Esophagus mucosa (tissue), 1 donor: ENCODE measurements around the gene L3MBTL2. TPM values are rescaled to one million over a fixed set of nuclear protein-coding genes. Genes with fewer than 3 reads are reported as not detected.

Experiments
- ATAC-seq: fragments of 200-7000 bp; cut with Tn5 transposase; one replicate; pipeline ENCODE4 v1.9.1; 2020
- total RNA-seq: library from RNA; stranded (reverse); gene quantifications from one replicate; pipeline ENCODE4 v1.2.4, GENCODE V29; 2023
- donor health status: DM: yes; HTN: yes; CAD: no.

Gene L3MBTL2
- total RNA-seq, 1 donor from 2014 or later: 13.2 TPM

GRCh38 chr22:41215926-41216325 is 10.8 kb downstream of the L3MBTL2 start:
- no peak for ATAC-seq

- ATAC-seq: peak; percentile 27
These were observed 11.9 kb downstream of the L3MBTL2 start for GRCh38 chr22:41216984-41217383.

GRCh38 chr22:41217553-41218157 is 12.5 kb downstream of the L3MBTL2 start:
- peak; percentile 94 for ATAC-seq

GRCh38 chr22:41222846-41223507 is 17.9 kb downstream of the L3MBTL2 start:
- ATAC-seq: peak; percentile 52

GRCh38 chr22:41223535-41223934 is 18.4 kb downstream of the L3MBTL2 start:
- no peak for ATAC-seq

GRCh38 chr22:41226723-41227655 is 21.9 kb downstream of the L3MBTL2 start:
- peak; percentile 51 for ATAC-seq

GRCh38 chr22:41229215-41229614 is 24.1 kb downstream of the L3MBTL2 start:
- no peak for ATAC-seq

- no peak for ATAC-seq
These were observed 24.8 kb downstream of the L3MBTL2 start for GRCh38 chr22:41229730-41230400.

- no peak for ATAC-seq
These were observed 25.3 kb downstream of the L3MBTL2 start for GRCh38 chr22:41230401-41230785.

- ATAC-seq: no peak
These were observed 26.3 kb downstream of the L3MBTL2 start for GRCh38 chr22:41231369-41231768.

- no peak for ATAC-seq
These were observed 29.9 kb downstream of the L3MBTL2 start for GRCh38 chr22:41234815-41235695.

GRCh38 chr22:41237036-41237706 is 32.1 kb downstream of the L3MBTL2 start:
- ATAC-seq: no peak

GRCh38 chr22:41237707-41238569 is 32.8 kb downstream of the L3MBTL2 start:
- ATAC-seq: peak; percentile 77

- peak; percentile 50 for ATAC-seq
These were observed 33.7 kb downstream of the L3MBTL2 start for GRCh38 chr22:41238570-41239442.

GRCh38 chr22:41239443-41240128 is 34.5 kb downstream of the L3MBTL2 start:
- no peak for ATAC-seq

GRCh38 chr22:41240377-41241132 is 35.4 kb downstream of the L3MBTL2 start, which contains the start of gene CHADL:
Gene CHADL, minus strand, starts transcription at chr22:41240931. Its CDS starts 50 bp downstream, at chr22:41240881.
- no peak for ATAC-seq

GRCh38 chr22:41241133-41241676 is 36.1 kb downstream of the L3MBTL2 start:
- ATAC-seq: no peak
